Cortex of kidney (tissue), 1 donor: Measurements from ENCODE around the gene PLEKHG4B.
"Not testable (repeated sequence)": the region's sequence is repeated elsewhere in the genome, so short reads cannot be mapped to it uniquely, and the experiment has no call there.

Source experiments
- DNase-seq: peaks from one replicate; lab custom pipeline; 2025; lab: John Stamatoyannopoulos, UW

Gene PLEKHG4B

GRCh38 chr5:91556-92263 lies at the start of gene PLEKHG4B:
TSS of gene PLEKHG4B (plus strand) at chr5:92168. CDS start at chr5:92232, 64 bp downstream.
- DNase-seq: no peak

GRCh38 chr5:42250-42649 lies 49.7 kb upstream of the PLEKHG4B start:
- no peak for DNase-seq

GRCh38 chr5:48192-48591 lies 43.8 kb upstream of the PLEKHG4B start:
- DNase-seq: no peak

GRCh38 chr5:49530-49929 lies 42.4 kb upstream of the PLEKHG4B start:
- not testable (repeated sequence) for DNase-seq

- no peak for DNase-seq
Observed at GRCh38 chr5:49953-50544, 41.9 kb upstream of the PLEKHG4B start.

GRCh38 chr5:50724-51499 lies 41.1 kb upstream of the PLEKHG4B start:
- no peak for DNase-seq

GRCh38 chr5:51500-51823 lies 40.5 kb upstream of the PLEKHG4B start:
- no peak for DNase-seq

- no peak for DNase-seq
Observed at GRCh38 chr5:53381-54174, 38.4 kb upstream of the PLEKHG4B start.

GRCh38 chr5:54175-54730 lies 37.7 kb upstream of the PLEKHG4B start:
- DNase-seq: no peak

GRCh38 chr5:54876-55569 lies 36.9 kb upstream of the PLEKHG4B start:
- no peak for DNase-seq

GRCh38 chr5:56561-57290 lies 35.2 kb upstream of the PLEKHG4B start:
- DNase-seq: no peak

- not testable (repeated sequence) for DNase-seq
Observed at GRCh38 chr5:60250-60649, 31.7 kb upstream of the PLEKHG4B start.

GRCh38 chr5:70440-70839 lies 21.5 kb upstream of the PLEKHG4B start:
- DNase-seq: no peak

- DNase-seq: not testable (repeated sequence)
Observed at GRCh38 chr5:72316-73180, 19.4 kb upstream of the PLEKHG4B start.

GRCh38 chr5:73181-73447 lies 18.9 kb upstream of the PLEKHG4B start:
- not testable (repeated sequence) for DNase-seq

- no peak for DNase-seq
Observed at GRCh38 chr5:73768-74502, 18.0 kb upstream of the PLEKHG4B start.

GRCh38 chr5:74503-75109 lies 17.4 kb upstream of the PLEKHG4B start:
- DNase-seq: no peak

GRCh38 chr5:75331-76320 lies 16.3 kb upstream of the PLEKHG4B start:
- DNase-seq: no peak
